ENCODE data around the gene RIPOR1.
"Not testable (repeated sequence)": the region's sequence is repeated elsewhere in the genome, so short reads cannot be mapped to it uniquely, and the experiment has no call there.

Gene RIPOR1, protein sequence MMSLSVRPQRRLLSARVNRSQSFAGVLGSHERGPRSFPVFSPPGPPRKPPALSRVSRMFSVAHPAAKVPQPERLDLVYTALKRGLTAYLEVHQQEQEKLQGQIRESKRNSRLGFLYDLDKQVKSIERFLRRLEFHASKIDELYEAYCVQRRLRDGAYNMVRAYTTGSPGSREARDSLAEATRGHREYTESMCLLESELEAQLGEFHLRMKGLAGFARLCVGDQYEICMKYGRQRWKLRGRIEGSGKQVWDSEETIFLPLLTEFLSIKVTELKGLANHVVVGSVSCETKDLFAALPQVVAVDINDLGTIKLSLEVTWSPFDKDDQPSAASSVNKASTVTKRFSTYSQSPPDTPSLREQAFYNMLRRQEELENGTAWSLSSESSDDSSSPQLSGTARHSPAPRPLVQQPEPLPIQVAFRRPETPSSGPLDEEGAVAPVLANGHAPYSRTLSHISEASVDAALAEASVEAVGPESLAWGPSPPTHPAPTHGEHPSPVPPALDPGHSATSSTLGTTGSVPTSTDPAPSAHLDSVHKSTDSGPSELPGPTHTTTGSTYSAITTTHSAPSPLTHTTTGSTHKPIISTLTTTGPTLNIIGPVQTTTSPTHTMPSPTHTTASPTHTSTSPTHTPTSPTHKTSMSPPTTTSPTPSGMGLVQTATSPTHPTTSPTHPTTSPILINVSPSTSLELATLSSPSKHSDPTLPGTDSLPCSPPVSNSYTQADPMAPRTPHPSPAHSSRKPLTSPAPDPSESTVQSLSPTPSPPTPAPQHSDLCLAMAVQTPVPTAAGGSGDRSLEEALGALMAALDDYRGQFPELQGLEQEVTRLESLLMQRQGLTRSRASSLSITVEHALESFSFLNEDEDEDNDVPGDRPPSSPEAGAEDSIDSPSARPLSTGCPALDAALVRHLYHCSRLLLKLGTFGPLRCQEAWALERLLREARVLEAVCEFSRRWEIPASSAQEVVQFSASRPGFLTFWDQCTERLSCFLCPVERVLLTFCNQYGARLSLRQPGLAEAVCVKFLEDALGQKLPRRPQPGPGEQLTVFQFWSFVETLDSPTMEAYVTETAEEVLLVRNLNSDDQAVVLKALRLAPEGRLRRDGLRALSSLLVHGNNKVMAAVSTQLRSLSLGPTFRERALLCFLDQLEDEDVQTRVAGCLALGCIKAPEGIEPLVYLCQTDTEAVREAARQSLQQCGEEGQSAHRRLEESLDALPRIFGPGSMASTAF

GRCh38 chr16:67528222-67528869 is at the start of gene RIPOR1:
Gene RIPOR1 (plus strand): TSS chr16:67528829. CDS start chr16:67538447, 9,618 bp downstream.
- no peaks in the 10 kb centered on the region for H3K9me3 Mint-ChIP-seq
- H3K27ac Mint-ChIP-seq, result peak within 1 kb of the TSS; percentile 76
- peak; percentile 63 for ATAC-seq
- peak within 1 kb of the TSS; percentile 99 for H3K4me3 Mint-ChIP-seq
- no peaks in the 10 kb centered on the region for H3K27me3 Mint-ChIP-seq
- H3K36me3 Mint-ChIP-seq, result peaks cover 17% of the 10 kb centered on the region
- H3K4me1 Mint-ChIP-seq, result peaks cover 73% of the 10 kb centered on the region

DNA sequence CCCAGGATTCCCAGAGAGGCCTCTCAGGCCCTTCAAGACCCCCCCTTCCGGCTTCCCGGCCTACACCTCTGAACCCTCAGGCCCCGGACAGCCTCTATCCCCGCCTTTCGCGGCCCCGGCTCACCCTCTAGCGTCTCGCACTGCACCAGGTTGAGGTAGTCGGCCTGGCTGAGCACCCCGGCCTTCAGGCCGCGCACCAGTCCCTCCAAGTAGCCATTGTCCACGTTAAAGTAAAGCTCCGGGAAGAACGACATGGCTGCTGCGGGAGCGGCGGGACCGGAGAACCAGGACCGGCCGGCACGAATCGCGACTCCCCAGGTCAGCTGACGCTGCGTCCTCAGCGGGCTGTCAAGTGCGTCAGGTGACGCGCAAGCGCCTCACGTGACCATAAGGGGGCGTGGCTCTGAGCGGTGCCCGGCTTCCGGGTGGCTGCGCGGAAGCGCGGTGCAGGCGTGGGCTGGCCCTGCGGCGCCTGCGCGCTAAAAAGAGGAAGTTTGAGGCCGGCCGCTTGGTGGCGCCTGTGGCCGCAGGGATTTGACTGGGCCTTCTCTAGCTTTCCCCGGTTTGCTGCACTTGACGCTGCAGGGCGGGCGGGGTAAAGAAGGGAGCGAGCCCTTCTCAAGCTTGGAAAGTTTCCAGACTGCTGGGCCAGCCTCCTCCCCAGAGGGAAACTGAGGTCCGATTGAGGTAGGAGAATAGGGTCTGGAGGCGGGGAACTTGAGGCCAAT is 47.6 kb upstream of the RIPOR1 start, which contains the start of gene ATP6V0D1:
Gene ATP6V0D1 (minus strand): TSS at position 325 of the 728 bp plus-strand sequence. CDS start 71 bp downstream, at position 254.
- ATAC-seq, result peak; percentile 97
- Mint-ChIP-seq H3K36me3 (peaks cover 22% of the 10 kb centered on the region), H3K27me3 (no peaks in the 10 kb centered on the region), H3K4me3 (peak within 1 kb of the TSS; percentile 94), H3K9me3 (no peaks in the 10 kb centered on the region), H3K27ac (peak within 1 kb of the TSS; percentile 96), H3K4me1 (peaks cover 55% of the 10 kb centered on the region)

DNA sequence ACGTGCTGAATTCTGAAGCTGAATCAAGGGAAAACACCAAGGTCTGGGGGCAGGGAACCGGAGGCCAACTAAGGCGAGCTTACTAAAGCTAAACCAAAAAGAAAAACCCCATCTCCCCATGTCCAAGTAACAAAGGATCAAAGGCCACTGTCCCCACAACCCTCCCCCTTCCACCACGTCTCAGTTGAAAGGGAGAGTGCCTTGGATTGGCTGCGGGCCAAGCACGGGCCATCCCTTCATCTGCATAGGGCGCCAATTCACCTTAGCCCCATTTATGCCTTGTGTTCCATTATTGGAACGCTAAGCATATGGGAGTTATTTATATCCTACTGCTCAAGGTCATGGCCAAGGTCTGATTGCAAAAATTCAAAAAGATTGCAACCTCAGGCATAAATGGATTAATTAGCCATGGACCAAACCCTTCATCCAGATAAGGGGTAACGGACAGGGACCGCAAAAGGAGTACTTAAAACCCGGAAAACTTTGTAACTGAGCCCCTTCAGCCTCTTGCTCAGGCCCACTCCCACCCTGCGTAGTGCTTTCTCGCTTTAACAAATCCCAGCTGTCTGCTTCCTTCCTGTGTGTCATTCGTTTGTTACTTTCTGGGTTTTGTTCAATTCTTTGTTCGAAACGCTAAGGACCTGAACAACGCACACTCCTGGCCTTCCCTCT is 46.9 kb upstream of the RIPOR1 start:
- no peaks in the 10 kb centered on the region for H3K27me3 Mint-ChIP-seq
- peak; percentile 14 for ATAC-seq
- peak overlapping the region; percentile 94 for H3K4me3 Mint-ChIP-seq
- peaks cover 60% of the 10 kb centered on the region for H3K4me1 Mint-ChIP-seq
- peak overlapping the region; percentile 96 for H3K27ac Mint-ChIP-seq
- H3K36me3 Mint-ChIP-seq, result peaks cover 22% of the 10 kb centered on the region
- H3K9me3 Mint-ChIP-seq, result no peaks in the 10 kb centered on the region

DNA sequence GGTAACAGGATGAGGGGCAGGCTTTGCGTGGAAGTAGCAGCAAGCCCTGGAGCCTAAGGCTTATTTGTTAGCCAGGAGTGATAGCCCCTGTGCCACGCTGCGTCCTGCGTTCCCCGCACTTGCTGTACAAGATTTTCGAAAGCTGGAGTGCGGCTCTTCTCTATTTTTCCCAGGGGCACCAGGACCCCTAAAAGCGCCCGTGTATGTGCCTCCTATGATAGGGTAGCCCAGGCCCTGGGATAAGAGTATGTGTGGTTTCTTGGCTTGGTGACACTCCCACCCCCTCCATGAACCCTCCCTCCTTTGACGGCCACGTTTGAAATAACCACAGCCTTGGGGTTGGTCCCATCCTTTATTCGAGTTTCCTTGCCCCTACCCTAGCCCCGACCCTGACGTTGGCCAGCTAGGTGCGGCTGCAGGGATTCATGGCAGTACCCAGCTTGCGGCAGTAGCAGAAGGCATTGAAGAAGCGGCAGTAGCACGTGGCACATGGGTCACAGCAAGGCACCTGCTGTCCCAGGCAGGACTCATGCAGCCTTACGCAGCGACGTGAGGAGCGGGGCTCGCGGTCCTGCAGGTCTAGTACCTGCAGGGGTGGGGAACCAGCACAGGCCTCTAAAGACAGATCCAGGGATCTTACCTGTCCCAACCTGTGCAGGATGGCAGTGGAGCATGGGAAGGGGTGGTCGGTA is 46.2 kb upstream of the RIPOR1 start:
- no peak for ATAC-seq
- H3K4me3 Mint-ChIP-seq, result peak overlapping the region; percentile 94
- peak overlapping the region; percentile 96 for H3K27ac Mint-ChIP-seq
- H3K36me3 Mint-ChIP-seq, result peaks cover 26% of the 10 kb centered on the region
- H3K9me3 Mint-ChIP-seq, result no peaks in the 10 kb centered on the region
- no peaks in the 10 kb centered on the region for H3K27me3 Mint-ChIP-seq
- peaks cover 64% of the 10 kb centered on the region for H3K4me1 Mint-ChIP-seq

- Mint-ChIP-seq H3K9me3 (no peaks in the 10 kb centered on the region), H3K27me3 (no peaks in the 10 kb centered on the region), H3K4me3 (peak within 1 kb of the TSS; percentile 94), H3K4me1 (peaks cover 62% of the 10 kb centered on the region), H3K36me3 (peaks cover 19% of the 10 kb centered on the region), H3K27ac (peak within 1 kb of the TSS; percentile 96)
- no peak for ATAC-seq
These were observed 45.5 kb upstream of the RIPOR1 start, which contains the start of gene AGRP for GRCh38 chr16:67483150-67483549. Gene AGRP (minus strand): TSS chr16:67483547. CDS start chr16:67483398, 149 bp downstream.

- no peaks in the 10 kb centered on the region for H3K9me3 Mint-ChIP-seq
- H3K4me1 Mint-ChIP-seq, result peaks cover 61% of the 10 kb centered on the region
- ATAC-seq, result no peak
- no peaks in the 10 kb centered on the region for H3K27me3 Mint-ChIP-seq
- H3K27ac Mint-ChIP-seq, result peak overlapping the region; percentile 33
- H3K36me3 Mint-ChIP-seq, result peaks cover 18% of the 10 kb centered on the region
- H3K4me3 Mint-ChIP-seq, result no peak overlapping the region
These were observed 44.7 kb upstream of the RIPOR1 start for GRCh38 chr16:67483731-67484525.

DNA sequence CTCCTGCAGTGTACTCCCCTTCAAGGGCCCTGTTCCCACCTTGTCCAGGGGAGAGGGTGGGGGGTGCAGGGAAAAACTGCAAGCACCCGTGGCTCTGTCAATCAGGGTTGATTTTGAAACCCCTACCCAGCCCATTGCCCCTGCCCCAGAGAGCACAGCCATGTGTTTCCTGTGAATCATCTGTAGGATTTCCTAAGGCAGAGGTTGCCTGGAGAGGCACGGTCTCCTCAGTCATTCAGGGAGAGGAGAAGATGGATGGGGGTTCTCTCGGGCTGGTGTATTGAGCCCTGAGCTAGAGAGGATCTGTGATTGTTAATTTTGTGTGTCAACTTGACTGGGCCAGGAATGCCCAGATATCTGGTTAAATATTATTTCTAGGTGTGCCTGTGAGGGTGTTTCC is 41.8 kb upstream of the RIPOR1 start:
- Mint-ChIP-seq H3K36me3 (peaks cover 18% of the 10 kb centered on the region), H3K9me3 (no peaks in the 10 kb centered on the region), H3K27me3 (no peaks in the 10 kb centered on the region), H3K4me3 (no peak overlapping the region), H3K27ac (peak overlapping the region; percentile 85), H3K4me1 (peaks cover 81% of the 10 kb centered on the region)
- no peak for ATAC-seq

DNA sequence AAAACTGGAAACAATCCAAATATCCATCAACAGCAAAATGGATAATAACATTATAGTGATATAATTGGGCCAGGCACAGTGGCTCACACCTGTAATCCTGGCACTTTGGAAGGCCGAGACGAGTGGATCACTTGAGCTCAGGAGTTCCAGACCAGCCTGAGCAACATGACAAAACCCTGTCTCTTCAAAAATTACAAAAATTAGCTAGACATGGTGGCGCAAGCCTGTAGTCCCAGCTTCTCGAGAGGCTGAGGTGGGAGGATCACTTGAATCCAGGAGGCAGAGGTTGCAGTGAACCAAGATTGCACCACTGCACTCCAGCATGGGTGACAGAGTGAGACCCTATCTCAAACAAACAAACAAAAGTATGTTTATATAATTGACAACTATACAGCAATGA is 41.1 kb upstream of the RIPOR1 start:
- Mint-ChIP-seq H3K36me3 (peaks cover 18% of the 10 kb centered on the region), H3K27ac (peak overlapping the region; percentile 85), H3K4me1 (peaks cover 79% of the 10 kb centered on the region)
- H3K27me3 Mint-ChIP-seq, H3K4me3 Mint-ChIP-seq, ATAC-seq, H3K9me3 Mint-ChIP-seq: not testable (repeated sequence)

DNA sequence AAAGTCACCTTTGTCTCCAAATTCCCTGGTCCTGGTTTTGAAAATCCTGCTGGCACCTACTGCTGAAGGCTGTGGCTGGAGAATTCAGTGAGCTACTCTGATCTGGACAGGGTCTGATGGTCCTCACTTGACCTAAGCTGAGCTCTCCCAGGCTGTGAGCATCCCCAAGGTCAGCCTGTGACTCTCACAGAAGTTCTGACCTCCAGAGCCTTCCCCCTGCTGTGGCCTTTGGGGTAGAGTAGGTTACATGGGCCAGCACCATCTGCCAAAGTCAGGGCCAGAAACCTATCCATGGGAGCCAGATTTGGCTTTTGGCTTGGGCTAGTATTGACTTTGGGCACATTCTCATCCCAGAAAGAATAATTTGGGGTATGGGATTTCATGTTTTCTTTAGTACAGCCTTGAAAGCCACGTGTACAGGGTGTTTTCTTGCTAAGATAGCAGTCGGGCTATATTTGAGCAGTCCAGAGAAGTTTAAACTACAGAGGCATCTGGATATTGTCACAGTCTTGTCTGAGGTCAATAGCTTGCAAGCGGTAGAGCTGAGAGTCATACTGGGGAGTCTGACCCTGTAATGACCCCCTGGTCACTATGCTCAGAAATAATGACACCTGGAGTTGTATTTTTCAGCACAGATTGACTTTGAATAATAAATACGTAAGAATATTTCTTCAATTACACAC is 39.1 kb upstream of the RIPOR1 start:
- ATAC-seq, result peak; percentile 31
- Mint-ChIP-seq H3K27me3 (no peaks in the 10 kb centered on the region), H3K9me3 (no peaks in the 10 kb centered on the region), H3K27ac (peak overlapping the region; percentile 85), H3K4me1 (peaks cover 65% of the 10 kb centered on the region), H3K4me3 (peak overlapping the region; percentile 23), H3K36me3 (peaks cover 11% of the 10 kb centered on the region)

- Mint-ChIP-seq H3K36me3 (peaks cover 4% of the 10 kb centered on the region), H3K27ac (peak overlapping the region; percentile 85), H3K27me3 (no peaks in the 10 kb centered on the region), H3K9me3 (no peaks in the 10 kb centered on the region), H3K4me3 (no peak overlapping the region), H3K4me1 (peaks cover 63% of the 10 kb centered on the region)
- no peak for ATAC-seq
These were observed 38.1 kb upstream of the RIPOR1 start for GRCh38 chr16:67490335-67491096.

- ATAC-seq, result no peak
- H3K27me3 Mint-ChIP-seq, result no peaks in the 10 kb centered on the region
- peaks cover 11% of the 10 kb centered on the region for H3K36me3 Mint-ChIP-seq
- H3K9me3 Mint-ChIP-seq, result peaks cover 2% of the 10 kb centered on the region
- H3K4me3 Mint-ChIP-seq, result no peak overlapping the region
- peaks cover 34% of the 10 kb centered on the region for H3K4me1 Mint-ChIP-seq
- H3K27ac Mint-ChIP-seq, result peak overlapping the region; percentile 53
These were observed 29.5 kb upstream of the RIPOR1 start for GRCh38 chr16:67499106-67499505.

All from stimulated activated memory B cell treated with anti-CD40 and anti-IgM and Interleukin-4, amounts not matched to agents 10 μg/mL and 1 μg/mL and 100 μg/mL, for 72 hours (primary cell).